NOMO-1 treated with dmso at 0.1 percent for 144 hours (cell line): ENCODE measurements around the gene CDC25C.
A peak's percentile ranks its signal among the peaks of the same experiment; 100 is the strongest.

Source experiments
- DNase-seq: peaks from one replicate; lab custom pipeline; 2025; ENCODE audit not compliant: unreplicated experiment; lab: John Stamatoyannopoulos, UW

CDC25C gene

DNA sequence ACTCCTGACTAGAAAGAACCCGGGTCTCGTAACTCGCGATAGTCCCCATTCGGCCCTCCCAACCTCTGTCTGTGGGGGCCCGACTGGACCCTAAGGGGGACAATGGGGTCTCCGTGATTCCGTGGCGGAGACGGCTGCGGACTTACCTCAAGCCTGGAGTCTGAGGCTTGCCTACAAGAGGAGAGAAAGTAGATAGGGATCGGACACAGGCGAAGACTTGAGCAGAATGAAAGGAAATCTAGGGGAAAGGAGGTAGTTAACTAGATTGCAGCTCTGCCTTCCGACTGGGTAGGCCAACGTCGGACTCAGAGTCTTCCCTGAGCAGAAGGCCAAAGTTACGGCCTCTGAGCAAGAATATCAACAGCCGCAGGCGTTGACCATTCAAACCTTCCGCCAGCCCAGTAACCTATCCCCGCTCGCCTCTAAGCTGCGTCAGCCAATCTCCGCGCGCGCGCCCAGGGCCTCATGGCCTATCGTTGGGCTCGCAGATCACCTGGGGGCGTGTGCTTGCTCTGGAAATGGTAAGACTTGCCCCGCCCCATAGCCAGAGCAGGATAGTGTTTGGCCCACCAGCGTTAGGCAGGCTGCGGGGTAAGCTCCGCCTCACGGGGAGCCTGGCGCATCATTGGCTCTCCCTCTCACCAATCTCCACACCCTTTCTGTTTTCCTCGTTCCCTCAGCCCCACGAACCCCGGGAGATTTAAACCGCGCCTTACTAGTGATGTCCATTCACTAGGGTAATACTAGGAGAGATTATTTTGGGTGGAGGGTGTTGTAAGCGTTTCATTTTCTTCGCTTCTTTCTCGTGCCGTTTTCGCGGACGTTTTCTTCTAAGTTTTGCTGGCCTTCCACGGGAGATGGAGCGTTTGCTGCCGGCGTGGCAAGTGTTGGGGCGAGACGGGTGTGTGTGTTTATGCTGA lies at the start of gene CDC25C:
Gene CDC25C (minus strand): TSS at position 356 of the 920 bp plus-strand sequence. CDS start 624 bp downstream, outside the sequence.
- DNase-seq = peak; percentile 99

DNA sequence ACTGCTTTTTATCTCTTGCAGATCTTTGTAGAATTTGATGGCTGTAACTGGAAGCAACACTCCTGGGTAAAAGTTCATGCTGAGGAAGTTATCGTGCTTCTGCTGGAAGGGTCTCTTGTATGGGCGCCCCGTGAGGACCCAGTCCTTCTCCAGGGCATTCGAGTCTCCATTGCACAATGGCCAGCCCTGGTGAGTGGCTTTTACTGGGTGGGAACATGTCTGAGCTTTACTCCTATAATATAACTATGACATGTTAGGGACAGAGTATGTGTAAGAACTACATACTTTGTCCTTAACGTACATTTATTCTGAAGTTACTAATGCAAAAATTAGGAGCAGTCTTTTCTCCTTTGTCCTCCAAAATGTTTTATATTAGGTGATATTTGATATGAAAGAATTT lies 41.0 kb upstream of the CDC25C start:
- no peak for DNase-seq

DNA sequence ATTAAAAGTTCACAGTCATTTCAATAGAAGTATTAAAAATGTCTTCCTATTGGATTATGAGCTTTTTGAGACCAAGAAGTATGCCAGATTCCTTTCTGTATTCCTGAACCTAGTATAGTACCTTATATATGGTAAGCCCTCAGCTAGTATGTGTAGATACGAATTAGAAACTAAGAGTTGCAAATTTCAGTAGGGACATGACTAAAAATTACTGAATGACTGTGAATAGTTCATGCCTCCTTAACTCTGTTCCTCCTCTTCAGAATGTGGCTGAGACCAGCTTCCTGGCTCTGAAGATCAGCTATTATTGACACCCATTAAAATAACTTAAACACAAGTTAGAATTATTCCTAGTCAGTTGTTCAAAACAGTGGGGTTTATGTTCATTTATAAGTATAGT lies 40.6 kb upstream of the CDC25C start:
- no peak for DNase-seq

DNA sequence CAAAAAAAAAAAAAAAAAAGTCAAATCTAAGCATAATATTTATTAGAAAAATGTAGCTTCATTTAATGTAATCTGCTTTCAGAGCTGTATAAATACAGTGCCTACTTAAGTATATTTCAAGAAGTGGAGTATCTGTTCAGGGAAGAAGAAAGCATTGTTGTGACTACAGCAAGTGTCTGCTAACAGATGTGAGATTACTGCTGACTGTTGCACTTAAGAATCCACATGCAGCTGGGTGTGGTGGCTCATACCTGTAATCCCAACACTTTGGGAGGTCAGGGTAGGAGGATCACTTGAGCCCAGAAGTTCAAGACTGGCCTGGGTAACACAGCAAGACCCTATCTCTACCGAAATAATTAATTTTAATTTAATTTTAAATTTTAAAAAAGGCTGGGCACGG lies 39.9 kb upstream of the CDC25C start:
- no peak for DNase-seq

DNA sequence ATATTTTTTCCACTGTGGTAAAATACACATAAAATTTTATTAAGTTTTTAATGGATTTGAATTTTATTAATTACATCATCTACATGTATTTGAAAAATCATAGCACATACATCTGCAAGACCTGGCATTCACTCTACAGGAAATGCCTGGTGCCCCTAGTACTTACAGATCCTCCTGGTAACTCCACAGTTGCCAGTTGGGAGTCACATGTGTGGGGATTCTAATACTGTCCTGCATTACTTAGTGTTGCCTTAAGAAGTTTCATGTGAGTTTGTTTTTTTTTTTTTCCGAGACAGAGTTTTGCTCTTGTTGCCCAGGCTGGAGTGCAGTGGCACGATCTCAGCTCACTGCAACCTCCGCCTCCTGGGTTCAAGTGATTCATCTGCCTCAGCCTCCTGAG lies 38.9 kb upstream of the CDC25C start:
- no peak for DNase-seq

DNA sequence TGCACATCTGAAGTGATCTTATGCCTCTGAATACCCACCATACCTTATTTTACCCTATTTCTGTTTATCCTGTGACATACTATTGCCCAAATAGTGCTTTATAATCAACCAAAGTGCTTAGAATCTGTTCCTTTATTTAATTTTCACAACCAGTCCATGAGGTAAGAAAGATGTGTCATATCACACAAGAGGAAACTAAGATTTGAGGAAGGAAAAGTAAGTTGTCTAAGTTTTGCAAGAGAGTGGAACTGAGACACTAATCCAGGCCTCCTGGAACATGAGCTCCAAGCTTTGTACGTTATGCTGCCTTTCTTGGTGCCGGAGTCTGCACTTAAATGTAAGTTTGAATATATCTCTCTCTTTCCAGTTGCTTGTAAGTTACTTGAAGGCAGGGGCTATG lies 38.1 kb upstream of the CDC25C start:
- peak; percentile 79 for DNase-seq

DNA sequence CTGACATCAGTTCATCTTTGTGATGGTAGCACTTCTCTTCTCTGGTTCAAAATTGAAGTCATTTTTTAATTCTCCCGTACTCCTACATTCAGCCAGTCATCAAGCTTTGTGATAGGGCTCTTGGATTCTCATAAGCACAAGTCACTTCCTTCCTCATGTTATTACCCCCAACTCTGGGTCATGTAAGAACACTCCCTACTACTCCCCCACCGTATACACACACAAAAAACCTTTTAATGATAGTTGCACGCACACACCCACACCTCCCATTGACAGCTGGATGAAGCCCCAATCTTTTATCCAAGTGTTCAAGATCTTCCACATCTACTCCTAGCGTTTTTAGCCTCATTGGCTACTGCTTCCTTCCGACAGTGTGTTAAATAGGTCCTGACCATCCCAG lies 37.7 kb upstream of the CDC25C start:
- DNase-seq = peak; percentile 18

DNA sequence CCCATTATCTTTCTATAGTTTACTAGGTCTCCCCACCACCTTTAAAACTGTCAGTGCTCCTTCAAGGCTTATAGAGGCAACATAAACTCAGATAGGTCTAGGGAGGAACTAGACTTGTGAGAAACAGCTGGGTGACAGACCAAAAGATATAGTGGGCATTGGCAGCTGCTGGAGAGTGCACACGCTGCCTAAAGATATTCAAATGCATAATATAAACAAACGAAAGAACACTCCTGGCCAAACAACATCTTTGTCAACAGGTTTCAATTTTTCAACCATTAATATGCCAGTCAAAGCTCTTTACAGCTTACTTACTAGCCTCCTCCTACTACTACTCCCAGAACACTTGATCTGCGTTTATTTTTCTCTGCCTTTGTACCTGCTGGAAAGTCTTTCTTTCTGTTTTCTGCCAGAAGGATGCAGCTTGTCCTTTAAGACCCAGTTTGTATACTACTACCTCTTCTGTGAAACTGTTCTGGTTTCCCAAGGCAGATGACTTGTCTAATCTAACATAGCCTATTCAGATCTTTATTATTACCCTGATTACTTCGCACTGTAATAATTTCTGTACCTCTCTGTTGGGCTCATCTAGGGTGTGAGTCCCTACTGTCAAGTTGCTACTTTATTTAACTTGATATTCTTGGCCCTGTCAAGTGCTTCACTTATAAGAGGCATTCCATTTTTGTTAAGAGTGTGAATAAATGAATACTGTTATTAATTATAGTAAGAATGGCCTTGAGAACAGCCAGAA lies 35.2 kb upstream of the CDC25C start:
- no peak for DNase-seq

DNA sequence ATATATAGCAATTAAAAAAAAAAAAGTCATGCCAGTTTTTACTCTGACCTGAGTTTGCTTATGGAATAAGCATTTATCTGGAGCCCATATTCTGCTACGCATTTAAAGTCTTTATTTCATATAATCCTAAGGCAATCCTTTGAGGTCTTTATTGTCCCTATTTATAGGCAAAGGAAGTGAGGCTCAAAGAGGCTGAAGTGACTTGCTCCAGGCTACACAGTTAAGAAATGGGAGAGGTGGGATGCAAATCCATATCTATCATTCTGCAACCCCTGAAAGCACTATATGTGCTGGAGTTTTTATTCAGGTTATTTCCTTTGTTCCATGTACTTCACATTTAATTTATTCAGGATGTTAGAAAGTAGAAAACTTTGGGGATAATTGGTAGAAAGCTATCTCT lies 33.0 kb upstream of the CDC25C start:
- DNase-seq = no peak

DNA sequence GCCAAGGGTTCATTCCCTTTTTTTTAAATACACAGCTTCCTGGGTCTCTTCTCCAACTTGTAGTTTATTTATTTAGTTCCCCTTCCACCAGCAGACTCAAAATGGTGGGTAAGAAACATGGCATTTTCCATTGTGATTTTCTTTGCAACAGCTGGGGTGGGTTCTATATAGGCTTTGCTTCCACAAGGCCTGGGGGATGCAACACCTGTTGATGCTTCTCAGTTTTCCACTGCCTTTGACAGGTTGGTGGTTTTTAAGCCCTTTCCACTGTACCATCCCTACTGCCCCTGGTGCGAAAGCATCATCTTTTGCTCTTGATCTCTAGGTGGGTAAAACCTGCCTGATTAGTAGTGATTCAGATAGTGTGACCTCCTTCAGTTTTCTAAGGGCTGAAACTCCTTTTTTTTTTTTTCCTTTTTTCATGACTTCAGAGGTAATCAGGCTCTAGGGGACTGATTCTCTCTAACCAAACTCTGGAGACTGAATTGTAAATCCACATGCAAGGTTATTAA lies 29.4 kb upstream of the CDC25C start:
- no peak for DNase-seq

DNA sequence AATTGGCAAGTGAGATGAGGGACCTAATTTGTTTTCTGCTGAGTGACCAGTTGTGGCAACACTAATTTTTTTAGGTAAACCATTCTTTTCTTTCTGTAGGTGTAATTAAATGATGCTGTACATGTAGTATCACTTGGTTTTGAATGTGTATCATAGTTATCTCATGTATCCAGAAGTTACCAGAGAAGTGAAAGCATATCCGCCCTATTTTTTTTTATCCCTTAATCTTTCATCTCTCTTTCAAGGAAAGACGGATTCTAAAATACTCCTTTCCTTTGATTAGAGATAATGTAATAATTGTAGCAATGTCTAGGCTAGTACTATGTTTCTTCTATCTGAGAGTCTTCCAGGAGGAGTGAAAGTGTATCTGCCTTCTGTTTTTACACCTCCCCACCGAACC lies 28.0 kb upstream of the CDC25C start:
- no peak for DNase-seq

DNA sequence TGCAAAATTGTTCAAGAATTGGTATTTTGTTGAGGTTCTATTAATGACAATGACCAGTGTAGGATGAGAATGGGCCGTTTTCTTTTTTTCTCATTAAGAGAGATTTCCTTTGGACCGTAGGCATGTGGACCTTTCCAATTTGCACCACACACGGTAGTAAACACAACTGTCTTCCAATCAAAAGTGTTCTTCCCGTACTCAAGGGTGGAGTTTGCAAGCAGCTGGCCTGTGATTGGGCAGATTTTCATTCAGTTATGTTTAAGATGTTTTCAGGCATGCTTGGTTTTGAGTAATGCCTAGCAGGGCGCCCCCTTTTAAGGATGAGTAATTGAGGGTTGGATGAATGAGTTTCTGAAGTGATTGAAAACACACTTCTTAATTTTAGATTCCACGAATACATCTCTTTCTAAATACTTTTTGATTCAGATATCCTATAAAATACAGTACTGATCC lies 23.3 kb upstream of the CDC25C start:
- DNase-seq = peak; percentile 36

DNA sequence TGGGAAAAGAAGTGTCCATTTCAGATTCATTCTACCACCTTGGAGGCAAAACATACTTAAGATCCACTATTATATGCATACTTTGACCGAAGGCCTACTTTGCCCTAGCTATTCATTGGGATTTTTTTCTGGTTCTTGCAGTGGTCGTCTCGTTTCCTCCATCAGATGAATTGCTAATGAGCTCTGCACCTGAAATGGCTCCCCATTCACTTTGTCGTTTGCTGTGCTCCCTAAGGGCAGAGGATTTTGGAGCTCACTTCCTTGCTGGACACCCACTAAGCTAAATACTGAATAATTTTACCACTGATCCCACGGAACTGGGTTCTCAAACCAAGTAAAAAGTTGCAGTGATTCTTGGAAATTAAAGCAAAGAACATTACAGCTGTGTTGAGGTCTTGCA lies 22.8 kb upstream of the CDC25C start:
- DNase-seq = no peak

DNA sequence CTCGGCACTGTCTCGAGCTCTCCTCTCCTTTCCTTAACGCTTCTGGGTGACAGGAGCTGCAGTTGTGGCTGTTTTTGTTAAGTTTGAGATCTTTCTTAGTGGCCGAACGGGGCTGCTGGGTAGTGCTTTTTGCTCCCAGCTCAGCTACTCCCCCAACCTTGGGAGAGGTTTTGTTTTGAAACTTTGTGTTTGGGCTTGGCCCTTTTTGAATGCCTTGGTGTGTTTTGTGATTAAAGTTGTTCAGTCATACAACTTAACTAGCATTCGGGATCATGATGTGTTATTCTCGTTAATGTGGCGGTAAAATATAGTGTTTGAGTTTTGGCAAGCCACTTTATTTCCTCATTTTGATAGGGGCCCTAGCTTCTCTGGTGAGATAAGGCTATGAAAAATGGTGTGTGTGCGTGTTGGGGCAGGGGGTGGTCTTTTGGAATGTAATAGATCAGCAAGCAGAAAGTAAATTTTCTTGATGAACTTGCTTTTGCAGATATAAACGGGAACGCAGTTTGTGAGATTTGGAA lies 22.0 kb upstream of the CDC25C start:
- no peak for DNase-seq

DNA sequence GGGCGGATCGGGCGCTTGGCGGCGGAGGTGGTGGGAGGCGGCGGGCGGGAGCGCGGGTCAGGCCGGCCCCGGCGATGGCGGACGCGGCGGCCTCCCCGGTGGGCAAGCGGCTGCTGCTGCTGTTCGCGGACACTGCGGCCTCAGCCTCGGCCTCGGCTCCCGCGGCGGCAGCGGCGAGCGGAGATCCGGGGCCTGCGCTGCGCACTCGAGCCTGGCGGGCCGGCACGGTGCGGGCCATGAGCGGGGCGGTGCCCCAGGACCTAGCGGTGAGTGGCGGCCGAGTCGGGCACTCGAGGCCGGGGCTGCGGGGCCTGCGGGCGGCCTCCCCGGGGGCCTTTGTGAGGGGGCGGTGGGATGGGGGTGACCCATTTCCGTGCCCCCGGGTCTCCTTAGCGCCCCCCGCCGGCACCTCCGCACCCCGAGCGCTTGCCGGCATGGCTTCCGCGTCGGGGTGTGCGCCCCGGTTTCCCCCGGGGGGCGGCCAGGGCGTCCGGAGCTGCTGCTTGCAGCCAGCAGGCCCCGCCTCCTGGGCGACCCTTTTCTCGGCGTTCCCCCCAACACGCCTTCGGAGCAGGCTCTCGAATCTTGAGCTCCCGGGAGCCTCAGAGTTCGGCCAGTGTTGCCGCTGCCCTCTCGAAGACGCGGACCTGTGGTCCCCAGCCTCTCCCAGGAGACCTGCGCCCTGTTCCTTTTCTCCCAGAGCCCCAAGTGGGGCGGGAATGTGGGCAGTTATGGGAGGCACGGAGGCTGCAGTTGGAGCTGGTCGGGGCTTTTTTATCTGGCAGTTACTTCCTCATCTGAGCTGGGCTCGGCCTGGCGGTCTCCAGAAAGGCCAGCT lies 21.3 kb upstream of the CDC25C start:
- peak; percentile 68 for DNase-seq

DNA sequence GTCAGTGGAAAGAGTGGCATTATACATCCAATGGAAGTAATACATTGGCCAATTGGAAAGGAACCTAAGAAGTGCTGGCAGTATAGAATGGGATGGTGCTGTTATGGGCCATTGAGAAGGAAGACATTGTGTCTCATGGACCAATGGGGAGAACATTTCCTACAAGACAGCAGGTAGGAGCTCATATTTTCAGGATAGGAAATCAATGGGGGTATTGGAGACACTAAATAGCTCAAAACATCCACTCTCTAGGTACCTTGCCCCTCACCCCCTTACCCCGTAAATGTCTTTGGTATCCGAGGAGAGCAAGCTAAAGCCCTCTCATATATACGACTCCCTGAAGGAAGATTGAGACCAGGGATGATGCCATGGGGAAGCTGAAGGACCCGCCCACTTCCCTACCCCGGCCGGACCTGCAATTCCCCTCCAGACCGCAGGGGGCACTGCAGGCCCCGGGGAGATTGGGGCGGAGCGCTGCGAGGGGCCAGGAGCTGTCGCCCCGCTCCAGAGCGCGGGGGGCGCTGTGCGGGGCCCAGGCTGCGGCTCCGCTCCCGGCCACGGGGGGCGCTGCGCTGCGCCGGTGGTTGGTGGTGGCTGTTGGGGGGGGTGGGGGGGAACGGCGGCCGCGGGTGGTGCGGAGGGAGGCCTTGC lies 20.6 kb upstream of the CDC25C start, which contains the start of gene KDM3B:
Gene KDM3B (plus strand): TSS at position 615 of the 651 bp plus-strand sequence. CDS start 111 bp downstream, outside the sequence.
- DNase-seq = peak; percentile 82

DNA sequence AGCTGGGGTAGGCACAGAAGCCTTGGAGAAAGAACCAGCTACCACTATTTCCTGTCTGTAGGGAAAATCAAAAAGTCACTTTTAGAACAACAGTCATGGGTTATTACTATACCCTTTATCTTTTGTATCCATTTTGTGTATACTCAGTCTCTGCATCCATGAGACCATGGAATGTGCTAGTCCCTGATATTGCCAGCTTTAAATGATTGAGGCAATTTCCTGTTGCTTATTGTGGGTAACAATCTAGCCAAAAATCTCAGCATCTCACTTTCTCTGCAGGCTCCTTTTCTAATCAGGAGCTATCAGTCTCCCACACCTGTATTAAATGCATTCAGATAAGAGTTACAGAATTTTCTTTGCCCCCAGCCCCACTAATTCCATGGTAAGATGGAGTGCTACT lies 19.9 kb upstream of the CDC25C start:
- no peak for DNase-seq

DNA sequence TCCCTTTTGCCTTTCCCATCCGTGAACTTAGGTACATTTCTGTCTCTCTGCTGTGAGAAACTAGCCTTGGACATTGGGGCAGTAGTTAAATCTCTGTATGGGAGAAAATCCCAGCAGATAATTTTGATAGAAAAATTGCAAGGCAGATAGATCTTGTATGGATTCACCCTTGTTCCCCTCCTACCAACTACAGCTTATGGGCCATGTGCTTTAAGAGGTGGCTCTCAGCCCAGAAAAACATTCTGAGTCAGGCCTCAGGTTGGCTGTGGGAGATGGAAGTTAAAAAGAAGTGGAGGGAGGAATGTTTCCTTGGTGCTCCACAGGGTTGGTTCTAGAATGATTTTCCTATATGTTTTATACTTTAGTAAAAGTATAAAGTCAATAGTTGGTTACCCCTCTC lies 19.5 kb upstream of the CDC25C start:
- no peak for DNase-seq

DNA sequence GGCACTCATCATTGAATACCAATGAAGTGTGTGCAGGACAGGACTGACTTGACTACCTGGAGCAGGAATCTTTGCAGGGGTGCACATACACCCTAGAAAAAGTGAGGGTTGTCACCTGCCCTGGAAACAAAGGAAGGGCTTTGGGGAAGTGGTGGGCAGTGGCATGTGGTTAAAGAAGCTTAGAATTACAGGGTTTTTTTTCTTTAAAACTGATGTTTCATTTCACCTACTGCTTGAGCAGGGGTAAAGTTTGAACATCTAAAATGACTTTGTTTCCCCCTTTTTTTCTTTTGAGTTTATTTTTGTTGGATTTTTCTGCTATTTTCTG lies 18.9 kb upstream of the CDC25C start:
- DNase-seq = no peak

DNA sequence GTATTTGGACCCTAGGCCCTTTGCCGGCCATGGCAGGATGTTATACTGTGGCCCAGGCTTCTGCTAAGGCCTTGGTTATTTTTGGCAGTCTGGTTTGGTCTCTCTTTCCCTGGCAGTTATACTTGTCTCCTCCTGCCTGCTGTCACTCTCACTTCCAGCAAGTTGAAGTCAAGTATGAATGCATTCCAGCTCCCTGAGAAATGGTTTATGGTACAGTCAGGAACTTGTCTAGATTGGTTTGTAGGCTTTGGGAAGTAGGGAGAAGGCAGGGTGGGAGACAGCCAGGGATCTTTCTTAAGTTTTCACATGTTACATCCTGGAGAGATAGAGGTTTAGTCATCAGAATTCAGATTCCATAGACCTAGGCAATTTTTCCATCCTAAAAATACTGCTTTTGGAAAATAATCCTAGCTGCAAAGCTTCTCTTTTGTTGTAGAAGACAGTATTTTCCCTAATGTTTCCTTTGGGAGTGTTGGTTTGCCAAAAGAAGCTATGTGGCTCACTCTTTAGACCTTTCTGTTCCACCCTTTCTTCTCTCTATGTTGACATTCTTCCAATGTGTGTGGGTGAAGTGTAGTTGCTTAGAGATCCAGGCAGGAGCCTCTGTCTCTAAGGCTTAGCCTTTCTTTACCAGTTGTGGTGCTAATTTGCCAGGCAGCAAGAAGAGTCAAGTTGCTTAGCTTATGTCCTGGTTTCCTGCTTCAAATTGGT lies 18.4 kb upstream of the CDC25C start:
- no peak for DNase-seq
